Trophoblast cell (in vitro differentiated cells and primary cell): ENCODE results near the gene NRCAM.

ENCODE experiments used
- DNase-seq, 2 donors: peaks; one replicate each; pipeline ENCODE4 v3.0.0-alpha.2; 2016
- H2AFZ ChIP-seq: 2 replicates; pipeline ENCODE4 v1.6.1; 2013; ENCODE audit warnings: low read length, moderate library complexity, mild to moderate bottlenecking; ENCODE audit not compliant: insufficient read depth, poor library complexity
- H2AK5ac ChIP-seq: 2 replicates; pipeline ENCODE4 v1.6.1; 2013; ENCODE audit warnings: mild to moderate bottlenecking, low read length
- H2BK120ac ChIP-seq: 2 replicates; pipeline ENCODE4 v1.6.1; 2013; ENCODE audit warnings: low read length, mild to moderate bottlenecking, moderate library complexity; ENCODE audit not compliant: insufficient read depth, poor library complexity
- H2BK12ac ChIP-seq: 2 replicates; pipeline ENCODE4 v1.6.1; 2013; ENCODE audit warnings: mild to moderate bottlenecking, low read length, moderate library complexity
- H2BK5ac ChIP-seq: 2 replicates; pipeline ENCODE4 v1.6.1; 2013; ENCODE audit warnings: low read length, low read depth, moderate library complexity, mild to moderate bottlenecking; ENCODE audit not compliant: poor library complexity
- H3K14ac ChIP-seq: 2 replicates; pipeline ENCODE4 v1.6.1; 2013; ENCODE audit warnings: mild to moderate bottlenecking, low read length
- H3K18ac ChIP-seq: 2 replicates; pipeline ENCODE4 v1.6.1; 2013; ENCODE audit warnings: mild to moderate bottlenecking, low read length
- H3K23ac ChIP-seq: 2 replicates; pipeline ENCODE4 v1.6.1; 2013; ENCODE audit warnings: low read length
- H3K27ac ChIP-seq: 2 replicates; pipeline ENCODE4 v1.5.1; 2013; ENCODE audit warnings: low read depth, mild to moderate bottlenecking, inconsistent platforms, low read length, moderate library complexity
- H3K27me3 ChIP-seq: 2 replicates; pipeline ENCODE4 v1.6.1; 2013; ENCODE audit warnings: inconsistent platforms, mild to moderate bottlenecking, low read length, moderate library complexity; ENCODE audit not compliant: insufficient read depth
- H3K36me3 ChIP-seq, 2 experiments: 1 replicate in 1 of 2; 2 replicates in 1 of 2; pipeline ENCODE4 v1.6.1; 2013; ENCODE audit warnings: low read length in 2 of 2, mild to moderate bottlenecking in 2 of 2, moderate library complexity in 1 of 2; ENCODE audit not compliant: insufficient read depth in 2 of 2, control insufficient read depth in 1 of 2
- H3K4ac ChIP-seq: 2 replicates; pipeline ENCODE4 v1.6.1; 2013; ENCODE audit warnings: low read depth, mild to moderate bottlenecking, low read length, moderate library complexity
- H3K4me1 ChIP-seq, 2 experiments: 1 replicate in 1 of 2; 2 replicates in 1 of 2; pipeline ENCODE4 v1.6.1; 2013; ENCODE audit warnings: low read length in 2 of 2, mild to moderate bottlenecking in 2 of 2, moderate library complexity in 1 of 2; ENCODE audit not compliant: insufficient read depth in 2 of 2, control insufficient read depth in 1 of 2
- H3K4me2 ChIP-seq: 2 replicates; pipeline ENCODE4 v1.6.1; 2013; ENCODE audit warnings: inconsistent platforms, mild to moderate bottlenecking, low read length, moderate library complexity
- H3K4me3 ChIP-seq: 2 replicates; pipeline ENCODE4 v1.5.1; 2013; ENCODE audit warnings: mild to moderate bottlenecking, low read depth, low read length, inconsistent platforms
- H3K79me1 ChIP-seq: one replicate; pipeline ENCODE4 v1.6.1; 2013; ENCODE audit warnings: low read length
- H3K79me2 ChIP-seq: 2 replicates; pipeline ENCODE4 v1.6.1; 2013; ENCODE audit warnings: low read length, mild to moderate bottlenecking; ENCODE audit not compliant: control insufficient read depth, insufficient read depth, poor library complexity
- H3K9ac ChIP-seq: 2 replicates; pipeline ENCODE4 v1.6.1; 2013; ENCODE audit warnings: mild to moderate bottlenecking, low read length
- H3K9me3 ChIP-seq: 2 replicates; pipeline ENCODE4 v1.6.1; 2013; ENCODE audit warnings: low read depth, mild to moderate bottlenecking, control low read depth, inconsistent platforms, low read length; ENCODE audit not compliant: insufficient read depth
- H4K12ac ChIP-seq: 2 replicates; pipeline ENCODE4 v1.6.1; 2013; ENCODE audit warnings: low read depth, mild to moderate bottlenecking, low read length, moderate library complexity
- H4K8ac ChIP-seq: 2 replicates; pipeline ENCODE4 v1.6.1; 2013; ENCODE audit warnings: low read depth, mild to moderate bottlenecking, low read length, moderate library complexity
- H4K91ac ChIP-seq: one replicate; pipeline ENCODE4 v1.6.1; 2013; ENCODE audit warnings: low read depth, mild to moderate bottlenecking, low read length, moderate library complexity
- WGBS: extraction: QIAGEN DNeasy Blood & Tissue Kit; methylation state at CpG from one replicate; pipeline ENCODE4 v1.1.7; 2013; ENCODE audit warnings: missing lambda C conversion rate; ENCODE audit not compliant: insufficient read length, insufficient coverage; ENCODE audit errors: extremely low coverage; 5-methylcytosine and 5-hydroxymethylcytosine counted together

NRCAM gene

GRCh38 chr7:108436906-108437305 is 19.3 kb downstream of the NRCAM start:
- H3K79me2 ChIP-seq: no peaks in the 10 kb centered on the region
- H3K4me1 ChIP-seq: no peaks in the 10 kb centered on the region
- H3K36me3 ChIP-seq: no peaks in the 10 kb centered on the region
- H2BK120ac ChIP-seq: no peak overlapping the region
- no peak overlapping the region for H3K9ac ChIP-seq
- H2BK5ac ChIP-seq: no peak overlapping the region
- no peak overlapping the region for H3K4ac ChIP-seq
- H4K91ac ChIP-seq: no peak overlapping the region
- no peak overlapping the region for H4K8ac ChIP-seq
- no peaks in the 10 kb centered on the region for H3K27me3 ChIP-seq
- H3K79me1 ChIP-seq: no peaks in the 10 kb centered on the region
- DNase-seq: no peak
- no peaks in the 10 kb centered on the region for H3K9me3 ChIP-seq
- no peak overlapping the region for H3K23ac ChIP-seq
- no peak overlapping the region for H3K27ac ChIP-seq
- no peak overlapping the region for H3K18ac ChIP-seq
- no peak overlapping the region for H3K4me2 ChIP-seq
- H3K4me3 ChIP-seq: no peak overlapping the region
- no peak overlapping the region for H4K12ac ChIP-seq
- H3K14ac ChIP-seq: no peak overlapping the region
- H2BK12ac ChIP-seq: no peak overlapping the region
- H2AFZ ChIP-seq: no peak overlapping the region
- WGBS: no CpG with 5 or more reads among the region's 3 CpGs
- H2AK5ac ChIP-seq: no peak overlapping the region

DNA sequence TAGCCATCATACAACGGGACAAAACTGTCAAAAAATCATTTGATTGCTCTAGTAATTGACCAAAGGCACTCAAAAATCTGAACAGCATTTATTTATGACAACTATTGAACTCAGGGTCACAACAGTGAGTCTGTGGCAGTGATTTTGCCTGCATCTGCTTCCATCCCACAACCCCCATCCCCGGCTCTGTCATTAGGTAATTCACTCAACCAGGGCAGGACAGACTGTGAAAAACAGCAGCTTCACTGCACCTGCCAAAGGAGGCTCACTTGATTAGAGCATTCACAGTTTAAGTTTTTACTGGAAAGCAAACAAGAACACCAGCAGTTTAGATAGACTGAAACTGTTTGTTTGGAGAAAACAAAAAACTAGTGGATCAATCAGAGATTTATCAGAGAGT is 22.2 kb downstream of the NRCAM start:
- H3K79me2 ChIP-seq: no peaks in the 10 kb centered on the region
- H3K36me3 ChIP-seq: no peaks in the 10 kb centered on the region
- no peaks in the 10 kb centered on the region for H3K4me1 ChIP-seq
- no peak overlapping the region for H4K12ac ChIP-seq
- DNase-seq: no peak
- H3K4ac ChIP-seq: no peak overlapping the region
- H2BK12ac ChIP-seq: no peak overlapping the region
- H3K9ac ChIP-seq: no peak overlapping the region
- no peak overlapping the region for H2AFZ ChIP-seq
- no peak overlapping the region for H3K27ac ChIP-seq
- H4K8ac ChIP-seq: no peak overlapping the region
- H3K9me3 ChIP-seq: no peaks in the 10 kb centered on the region
- H3K23ac ChIP-seq: no peak overlapping the region
- H3K4me2 ChIP-seq: no peak overlapping the region
- H3K18ac ChIP-seq: no peak overlapping the region
- H2BK120ac ChIP-seq: no peak overlapping the region
- H2BK5ac ChIP-seq: no peak overlapping the region
- no peaks in the 10 kb centered on the region for H3K79me1 ChIP-seq
- H2AK5ac ChIP-seq: no peak overlapping the region
- H3K4me3 ChIP-seq: no peak overlapping the region
- no peak overlapping the region for H3K14ac ChIP-seq
- no peaks in the 10 kb centered on the region for H3K27me3 ChIP-seq
- WGBS: no CpG with 5 or more reads among the region's 2 CpGs
- no peak overlapping the region for H4K91ac ChIP-seq

GRCh38 chr7:108431099-108431498 is 25.1 kb downstream of the NRCAM start:
- H3K27ac ChIP-seq: no peak overlapping the region
- no peaks in the 10 kb centered on the region for H3K27me3 ChIP-seq
- H3K4ac ChIP-seq: no peak overlapping the region
- H2BK5ac ChIP-seq: no peak overlapping the region
- no peak overlapping the region for H4K91ac ChIP-seq
- H4K8ac ChIP-seq: no peak overlapping the region
- no peak overlapping the region for H3K4me2 ChIP-seq
- DNase-seq: no peak
- H3K9me3 ChIP-seq: no peaks in the 10 kb centered on the region
- no peak overlapping the region for H3K18ac ChIP-seq
- WGBS: no CpG with 5 or more reads among the region's 1 CpG
- no peak overlapping the region for H2BK12ac ChIP-seq
- no peak overlapping the region for H3K14ac ChIP-seq
- H2BK120ac ChIP-seq: no peak overlapping the region
- no peaks in the 10 kb centered on the region for H3K79me1 ChIP-seq
- H3K79me2 ChIP-seq: no peaks in the 10 kb centered on the region
- H2AK5ac ChIP-seq: no peak overlapping the region
- H3K9ac ChIP-seq: no peak overlapping the region
- H2AFZ ChIP-seq: no peak overlapping the region
- H3K4me1 ChIP-seq: no peaks in the 10 kb centered on the region
- no peak overlapping the region for H3K4me3 ChIP-seq
- H3K36me3 ChIP-seq: no peaks in the 10 kb centered on the region
- H3K23ac ChIP-seq: no peak overlapping the region
- no peak overlapping the region for H4K12ac ChIP-seq

DNA sequence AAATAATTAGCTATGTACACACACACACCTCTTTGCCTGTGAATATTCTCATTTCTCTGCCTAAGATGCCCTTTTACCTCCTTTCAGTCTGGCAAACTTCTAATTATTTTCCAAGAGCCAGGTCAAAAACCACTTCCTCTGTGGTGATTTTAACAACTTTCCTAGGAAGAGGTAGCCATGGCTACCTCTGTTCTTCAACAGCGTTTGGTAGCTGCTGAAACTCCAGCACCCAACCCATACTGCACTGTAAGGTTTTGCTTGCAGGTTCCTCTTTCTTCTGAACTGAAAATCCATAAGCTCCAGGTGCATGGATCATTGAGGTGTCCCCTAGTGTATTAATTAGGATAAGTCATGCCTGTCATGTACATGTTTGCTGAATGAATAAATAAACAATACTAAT is 25.6 kb downstream of the NRCAM start:
- no peak overlapping the region for H3K18ac ChIP-seq
- no peak overlapping the region for H2BK12ac ChIP-seq
- H3K27ac ChIP-seq: no peak overlapping the region
- H3K79me2 ChIP-seq: no peaks in the 10 kb centered on the region
- H3K14ac ChIP-seq: no peak overlapping the region
- H3K4me1 ChIP-seq: no peaks in the 10 kb centered on the region
- no peak overlapping the region for H2BK5ac ChIP-seq
- no peak overlapping the region for H4K91ac ChIP-seq
- H3K4ac ChIP-seq: no peak overlapping the region
- no peaks in the 10 kb centered on the region for H3K79me1 ChIP-seq
- DNase-seq: no peak
- no peak overlapping the region for H3K4me2 ChIP-seq
- no CpG with 5 or more reads among the region's 1 CpG for WGBS
- H2BK120ac ChIP-seq: no peak overlapping the region
- H4K8ac ChIP-seq: no peak overlapping the region
- H3K9ac ChIP-seq: no peak overlapping the region
- no peak overlapping the region for H3K4me3 ChIP-seq
- no peaks in the 10 kb centered on the region for H3K9me3 ChIP-seq
- H2AFZ ChIP-seq: no peak overlapping the region
- H3K27me3 ChIP-seq: no peaks in the 10 kb centered on the region
- no peak overlapping the region for H3K23ac ChIP-seq
- H3K36me3 ChIP-seq: no peaks in the 10 kb centered on the region
- no peak overlapping the region for H4K12ac ChIP-seq
- no peak overlapping the region for H2AK5ac ChIP-seq
